T-helper 9 cell (primary cell): ENCODE results near the gene ATF6.

ENCODE experiments used
- DNase-seq: peaks from one replicate; pipeline ENCODE4 v3.0.0-alpha.2; 2020

ATF6 gene

GRCh38 chr1:162009501-162010174 is 243.5 kb downstream of the ATF6 start:
- DNase-seq, result no peak

GRCh38 chr1:162010175-162010506 is 244.0 kb downstream of the ATF6 start:
- DNase-seq, result no peak

GRCh38 chr1:162011337-162012012 is 245.4 kb downstream of the ATF6 start:
- DNase-seq, result no peak

- no peak for DNase-seq
These were observed 247.2 kb downstream of the ATF6 start for GRCh38 chr1:162013289-162013688.
